OCI-LY7 (cell line): ENCODE measurements around the gene MCTS1. TPM values are rescaled to one million over a fixed set of nuclear protein-coding genes. Genes with fewer than 3 reads are reported as not detected.

ENCODE experiments used
- BruUV-seq: library from RNA; stranded (reverse); fragments of 400-500 nt; replicated peaks from 2 replicates; lab custom pipeline; 2021; lab: Mats Ljungman, UMichigan
- CTCF ChIA-PET: fragments of 300-600 bp; sonication (Branson Sonifier 250); formaldehyde crosslinking; loops from one replicate; lab custom pipeline; 2022; ENCODE audit warnings: antibody characterized with exemption; ENCODE audit not compliant: unreplicated experiment; lab: Charles Lee
- POLR2A ChIA-PET: fragments of 300-600 bp; sonication (Branson Sonifier 250); formaldehyde crosslinking; loops from one replicate; lab custom pipeline; 2022; ENCODE audit warnings: antibody characterized with exemption; lab: Charles Lee
- DNase-seq: peaks from one replicate; pipeline ENCODE4 v3.0.0-alpha.2; 2015; ENCODE audit warnings: low spot score
- H2AFZ ChIP-seq: fragments of 200-600 bp; sonication (generic), shearing (Covaris generic); 2 replicates; pipeline ENCODE4 v1.6.1; 2014; ENCODE audit warnings: mild to moderate bottlenecking, antibody characterized with exemption, low read length, moderate library complexity
- H3K27ac ChIP-seq: fragments of 200-600 bp; sonication (generic); 2 replicates; pipeline ENCODE4 v1.5.1; 2014; ENCODE audit warnings: mixed run types, low read depth, mild to moderate bottlenecking, moderate library complexity, low read length, inconsistent platforms; ENCODE audit not compliant: poor library complexity, severe bottlenecking
- H3K36me3 ChIP-seq: fragments of 200-600 bp; sonication (generic); 2 replicates; pipeline ENCODE4 v1.6.1; 2014; ENCODE audit warnings: mild to moderate bottlenecking, antibody characterized with exemption, low read length, moderate library complexity, mixed read lengths; ENCODE audit not compliant: insufficient read depth
- H3K4me1 ChIP-seq: fragments of 200-600 bp; sonication (generic); 2 replicates; pipeline ENCODE4 v1.5.1; 2014; ENCODE audit warnings: mild to moderate bottlenecking, low read length; ENCODE audit not compliant: insufficient read depth, poor library complexity, severe bottlenecking
- H3K4me2 ChIP-seq: fragments of 200-600 bp; sonication (generic); 2 replicates; pipeline ENCODE4 v1.6.1; 2014; ENCODE audit warnings: mild to moderate bottlenecking, low read length
- H3K4me3 ChIP-seq: fragments of 200-600 bp; sonication (generic); 2 replicates; pipeline ENCODE4 v1.5.1; 2014; ENCODE audit warnings: mild to moderate bottlenecking, low read depth, low read length; ENCODE audit not compliant: poor library complexity, severe bottlenecking
- H3K79me2 ChIP-seq: fragments of 200-600 bp; sonication (generic); 2 replicates; pipeline ENCODE4 v1.6.1; 2016; ENCODE audit warnings: low read depth, mild to moderate bottlenecking, low read length, moderate library complexity, mixed read lengths; ENCODE audit not compliant: insufficient read depth
- H3K9me2 ChIP-seq: fragments of 200-600 bp; sonication (generic); 2 replicates; pipeline ENCODE4 v1.6.1; 2016; ENCODE audit warnings: mild to moderate bottlenecking, low read length, mixed read lengths; ENCODE audit not compliant: insufficient read depth
- H3K9me3 ChIP-seq: fragments of 200-600 bp; sonication (generic); 2 replicates; pipeline ENCODE4 v1.6.1; 2014; ENCODE audit warnings: mild to moderate bottlenecking, mixed run types, low read length, mixed read lengths
- H4K20me1 ChIP-seq: fragments of 200-600 bp; sonication (generic); 2 replicates; pipeline ENCODE4 v1.6.1; 2014; ENCODE audit warnings: mild to moderate bottlenecking, antibody characterized with exemption, low read length, moderate library complexity, mixed read lengths; ENCODE audit not compliant: insufficient read depth
- EZH2phosphoT487 ChIP-seq: fragments of 200-600 bp; sonication (generic); IDR thresholded peaks from 2 replicates; pipeline ENCODE4 v1.6.1; 2018; ENCODE audit warnings: low read depth, borderline replicate concordance, mild to moderate bottlenecking, mixed run types, antibody characterized with exemption, low read length, moderate library complexity, mixed read lengths
- intact Hi-C: fragments of 100-400 bp; cut with micrococcal nuclease; formaldehyde crosslinking; loops from one replicate; pipeline ENCODE4 v1.10.0; 2022; ENCODE audit not compliant: unreplicated experiment
- total RNA-seq, 2 experiments: library from RNA; depleted of rRNA in 1 of 2; stranded (reverse); fragments of >200 nt in 1 of 2; shearing (Covaris generic) in 1 of 2; gene quantifications; 2 replicates each; pipeline ENCODE4 v1.2.3, GENCODE V29; 2014 to 2022
- TF ChIP-seq, protein P1 (sequence below): fragments of 200-600 bp; sonication (generic); conservative IDR thresholded peaks from 2 replicates; pipeline ENCODE4 v1.5.1; 2014; ENCODE audit warnings: mild to moderate bottlenecking, antibody characterized with exemption, low read length, moderate library complexity, mixed read lengths

Gene MCTS1
- total RNA-seq, 2 experiments from 2014 or later, result 34.5 to 55.6 TPM

DNA sequence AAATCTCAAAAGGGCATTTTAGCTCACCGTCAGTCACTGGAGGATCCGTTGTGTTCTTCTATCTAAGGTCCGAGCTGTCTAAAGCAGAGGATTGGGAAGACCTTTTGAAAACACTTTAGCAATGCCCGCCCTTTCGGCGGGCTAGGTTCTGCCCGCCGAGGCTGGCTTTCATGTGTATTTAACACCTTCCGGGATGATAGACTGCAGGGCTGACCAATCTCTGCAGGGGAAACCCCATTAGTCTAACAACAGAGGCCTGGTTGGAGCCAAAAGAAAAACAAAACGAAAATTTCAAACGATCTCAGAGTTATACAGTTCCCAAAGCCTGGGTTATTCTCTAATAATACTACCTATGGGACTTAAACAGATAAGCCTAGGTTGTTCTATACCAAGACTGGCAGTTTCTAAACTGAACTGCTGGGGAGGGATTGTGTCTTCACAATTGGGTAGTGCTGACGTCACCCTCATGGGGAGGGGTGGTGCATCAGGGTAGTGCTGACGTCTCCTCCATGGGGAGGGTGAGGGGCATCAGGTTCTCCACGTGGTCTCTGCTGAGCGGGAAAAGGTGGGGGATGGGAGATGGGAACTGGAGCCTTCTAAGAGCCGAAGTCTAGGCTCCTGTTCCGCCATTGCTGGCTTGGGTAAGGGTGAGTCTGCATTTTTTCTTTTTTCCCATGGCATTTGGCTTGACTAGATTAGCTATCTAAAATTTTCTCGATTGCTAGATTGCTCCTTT, 28.4 kb upstream of the MCTS1 start:
- POLR2A ChIA-PET, result interaction anchor here (0.6 kb wide), 1 partner anchor 56 kb away, joined by 5 read pairs; no protein-coding TSS in a partner anchor
- H4K20me1 ChIP-seq, result no peaks in the 10 kb centered on the region
- CTCF ChIA-PET, result no interaction called here
- H2AFZ ChIP-seq, result no peak overlapping the region
- H3K4me1 ChIP-seq, result no peaks in the 10 kb centered on the region
- no peak overlapping the region for H3K4me3 ChIP-seq
- H3K9me3 ChIP-seq, result no peaks in the 10 kb centered on the region
- TF ChIP-seq, protein P1, sequence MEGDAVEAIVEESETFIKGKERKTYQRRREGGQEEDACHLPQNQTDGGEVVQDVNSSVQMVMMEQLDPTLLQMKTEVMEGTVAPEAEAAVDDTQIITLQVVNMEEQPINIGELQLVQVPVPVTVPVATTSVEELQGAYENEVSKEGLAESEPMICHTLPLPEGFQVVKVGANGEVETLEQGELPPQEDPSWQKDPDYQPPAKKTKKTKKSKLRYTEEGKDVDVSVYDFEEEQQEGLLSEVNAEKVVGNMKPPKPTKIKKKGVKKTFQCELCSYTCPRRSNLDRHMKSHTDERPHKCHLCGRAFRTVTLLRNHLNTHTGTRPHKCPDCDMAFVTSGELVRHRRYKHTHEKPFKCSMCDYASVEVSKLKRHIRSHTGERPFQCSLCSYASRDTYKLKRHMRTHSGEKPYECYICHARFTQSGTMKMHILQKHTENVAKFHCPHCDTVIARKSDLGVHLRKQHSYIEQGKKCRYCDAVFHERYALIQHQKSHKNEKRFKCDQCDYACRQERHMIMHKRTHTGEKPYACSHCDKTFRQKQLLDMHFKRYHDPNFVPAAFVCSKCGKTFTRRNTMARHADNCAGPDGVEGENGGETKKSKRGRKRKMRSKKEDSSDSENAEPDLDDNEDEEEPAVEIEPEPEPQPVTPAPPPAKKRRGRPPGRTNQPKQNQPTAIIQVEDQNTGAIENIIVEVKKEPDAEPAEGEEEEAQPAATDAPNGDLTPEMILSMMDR, result no peak
- TF ChIP-seq EZH2phosphoT487, result no peak
- no peak overlapping the region for H3K4me2 ChIP-seq
- BruUV-seq, result no TSS peak
- DNase-seq, result no peak
- no peaks in the 10 kb centered on the region for H3K9me2 ChIP-seq
- H3K79me2 ChIP-seq, result no peaks in the 10 kb centered on the region
- no peaks in the 10 kb centered on the region for H3K36me3 ChIP-seq
- intact Hi-C loops, result no loop called here
- H3K27ac ChIP-seq, result no peak overlapping the region

DNA sequence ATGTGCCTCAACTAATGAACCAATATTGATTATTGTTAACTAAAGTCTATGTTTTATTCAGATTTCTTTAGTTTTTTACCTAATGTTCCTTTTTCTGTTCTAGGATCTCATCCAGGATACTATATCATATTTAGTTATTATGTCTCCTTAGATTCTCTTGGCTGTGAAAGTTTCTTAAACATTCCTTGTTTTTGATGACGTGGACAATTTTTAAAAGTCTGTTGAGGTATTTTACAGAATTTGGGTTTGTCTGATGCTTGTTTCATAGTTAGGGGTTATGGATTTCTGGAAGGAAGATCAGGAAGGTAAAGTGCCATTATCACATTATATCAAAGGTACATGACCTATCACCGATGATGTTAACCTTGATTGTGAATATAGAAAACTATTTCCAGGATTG, 18.2 kb upstream of the MCTS1 start:
- Histone ChIP-seq H3K27ac (no peak overlapping the region), H3K36me3 (no peaks in the 10 kb centered on the region), H3K4me1 (no peaks in the 10 kb centered on the region), H3K4me3 (no peak overlapping the region), H2AFZ (no peak overlapping the region), H3K9me2 (no peaks in the 10 kb centered on the region), H3K79me2 (no peaks in the 10 kb centered on the region), H3K9me3 (no peaks in the 10 kb centered on the region), H4K20me1 (no peaks in the 10 kb centered on the region), H3K4me2 (no peak overlapping the region)
- intact Hi-C loops, result no loop called here
- BruUV-seq, result no TSS peak
- DNase-seq, result no peak
- TF ChIP-seq, protein P1, result no peak
- TF ChIP-seq EZH2phosphoT487, result no peak
- ChIA-PET CTCF (no interaction called here), POLR2A (no interaction called here)

DNA sequence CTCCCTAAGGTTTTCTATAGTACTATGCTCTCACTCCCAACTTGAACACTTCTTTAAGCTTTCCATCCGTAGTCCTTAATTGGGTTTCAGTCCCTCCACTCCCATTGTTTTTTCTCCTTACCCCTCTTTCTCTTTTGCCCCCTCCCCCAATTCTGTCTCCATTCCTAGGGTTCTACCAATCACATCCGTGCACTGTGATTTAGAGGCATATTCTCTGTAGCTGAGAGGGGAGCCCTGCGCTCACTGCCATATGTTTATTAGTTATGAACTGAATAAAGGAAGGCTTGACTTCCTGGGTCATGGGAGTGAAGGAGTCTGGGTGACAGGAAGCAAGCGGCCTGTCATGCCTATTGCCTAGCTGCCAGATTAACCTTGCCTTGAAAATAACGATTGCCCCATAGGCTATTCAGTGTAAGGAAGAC, 471 bp downstream of the MCTS1 start:
- intact Hi-C loops, result loop anchor here (1.0 to 2.0 kb wide), 2 partner anchors 24 to 43 kb away; no protein-coding TSS in a partner anchor
- Histone ChIP-seq H2AFZ (peak overlapping the region; percentile 94; the same call in 1 of the 2 replicates), H3K9me2 (no peaks in the 10 kb centered on the region), H3K36me3 (peaks cover 31% of the 10 kb centered on the region), H4K20me1 (no peaks in the 10 kb centered on the region; the same call in 1 of the 2 replicates), H3K27ac (peak overlapping the region; percentile 89), H3K4me2 (peak overlapping the region; percentile 77), H3K9me3 (no peaks in the 10 kb centered on the region), H3K79me2 (peaks cover 32% of the 10 kb centered on the region), H3K4me1 (peaks cover 11% of the 10 kb centered on the region), H3K4me3 (peak overlapping the region; percentile 88)
- peak; percentile 63 for DNase-seq
- TF ChIP-seq, protein P1, result no peak
- no peak for TF ChIP-seq EZH2phosphoT487
- BruUV-seq, result TSS peak; percentile 81
- CTCF ChIA-PET, result interaction anchor here (1.0 to 1.2 kb wide), 2 partner anchors 13 to 21 kb away, joined by 3 read pairs; no protein-coding TSS in a partner anchor
- POLR2A ChIA-PET, result interaction anchor here (0.6 to 3.0 kb wide), 18 partner anchors 10 to 354 kb away, joined by 3 to 18 read pairs (median 4); partner anchors contain the start of gene ZBTB33
